ENCODE measurements around the gene ELOA2. TPM values are rescaled to one million over a fixed set of nuclear protein-coding genes. Genes with fewer than 3 reads are reported as not detected.
"Not testable (repeated sequence)": the region's sequence is repeated elsewhere in the genome, so short reads cannot be mapped to it uniquely, and the experiment has no call there.

Gene ELOA2
- total and polyA plus RNA-seq, 4 donors = not detected

GRCh38 chr18:47025557-47026174 is 9.8 kb downstream of the ELOA2 start:
- H3K4me1 ChIP-seq (ENCODE audit: control insufficient read depth in 4 of 4, insufficient read depth in 4 of 4, low read length in 3 of 4); H3K36me3 ChIP-seq (ENCODE audit: control insufficient read depth in 4 of 4, insufficient read depth in 3 of 4, low read depth in 1 of 4, low read length in 3 of 4); H3K9ac ChIP-seq (ENCODE audit: low read depth in 1 of 2, low read length in 2 of 2); H3K27ac ChIP-seq (ENCODE audit: low read depth in 1 of 2, low read length in 2 of 2); H3K9me3 ChIP-seq (ENCODE audit: control insufficient read depth in 4 of 4, low read length in 3 of 4); H3K4me3 ChIP-seq (ENCODE audit: low read depth in 1 of 3, low read length in 3 of 3); H3K27me3 ChIP-seq (ENCODE audit: control insufficient read depth in 4 of 4, insufficient read depth in 4 of 4, low read length in 3 of 4); DNase-seq (ENCODE audit: low spot score): not testable (repeated sequence)
- 97% methylated on average over 6 of the region's 17 CpGs for WGBS

GRCh38 chr18:47023769-47024465 is 11.5 kb downstream of the ELOA2 start:
- DNase-seq (ENCODE audit: low spot score); H3K4me1 ChIP-seq (ENCODE audit: control insufficient read depth in 4 of 4, insufficient read depth in 4 of 4, low read length in 3 of 4); H3K27me3 ChIP-seq (ENCODE audit: control insufficient read depth in 4 of 4, insufficient read depth in 4 of 4, low read length in 3 of 4); H3K36me3 ChIP-seq (ENCODE audit: control insufficient read depth in 4 of 4, insufficient read depth in 3 of 4, low read depth in 1 of 4, low read length in 3 of 4); H3K9ac ChIP-seq (ENCODE audit: low read depth in 1 of 2, low read length in 2 of 2); H3K9me3 ChIP-seq (ENCODE audit: control insufficient read depth in 4 of 4, low read length in 3 of 4); H3K4me3 ChIP-seq (ENCODE audit: low read depth in 1 of 3, low read length in 3 of 3); H3K27ac ChIP-seq (ENCODE audit: low read depth in 1 of 2, low read length in 2 of 2): not testable (repeated sequence)
- WGBS = no CpG with 5 or more reads among the region's 55 CpGs

DNA sequence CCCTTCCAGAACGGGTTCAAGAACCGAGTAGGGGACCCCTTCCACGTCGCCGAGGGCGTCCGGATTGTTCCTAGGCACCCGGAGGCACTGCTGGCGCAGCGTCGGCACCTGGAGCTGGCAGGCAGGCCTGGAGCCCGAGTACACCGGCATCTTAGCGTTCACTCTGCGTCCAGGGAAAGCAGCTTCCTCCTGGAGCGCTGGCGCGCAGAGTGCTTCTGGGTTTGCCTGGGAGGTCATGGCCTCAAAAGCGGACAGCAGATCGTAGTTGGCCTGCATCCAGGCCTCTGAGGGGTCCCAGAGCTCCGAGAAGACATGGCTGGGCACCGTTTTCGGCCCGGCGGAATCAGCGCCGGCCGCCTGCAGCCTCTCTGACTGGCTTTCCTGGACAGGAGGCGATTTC is 12.6 kb downstream of the ELOA2 start:
- DNase-seq (ENCODE audit: low spot score); H3K4me1 ChIP-seq (ENCODE audit: control insufficient read depth in 4 of 4, insufficient read depth in 4 of 4, low read length in 3 of 4); H3K4me3 ChIP-seq (ENCODE audit: low read depth in 1 of 3, low read length in 3 of 3); H3K27me3 ChIP-seq (ENCODE audit: control insufficient read depth in 4 of 4, insufficient read depth in 4 of 4, low read length in 3 of 4); H3K27ac ChIP-seq (ENCODE audit: low read depth in 1 of 2, low read length in 2 of 2); H3K9me3 ChIP-seq (ENCODE audit: control insufficient read depth in 4 of 4, low read length in 3 of 4); H3K9ac ChIP-seq (ENCODE audit: low read depth in 1 of 2, low read length in 2 of 2); H3K36me3 ChIP-seq (ENCODE audit: control insufficient read depth in 4 of 4, insufficient read depth in 3 of 4, low read depth in 1 of 4, low read length in 3 of 4): not testable (repeated sequence)
- 96% methylated on average over 9 of the region's 29 CpGs for WGBS

DNA sequence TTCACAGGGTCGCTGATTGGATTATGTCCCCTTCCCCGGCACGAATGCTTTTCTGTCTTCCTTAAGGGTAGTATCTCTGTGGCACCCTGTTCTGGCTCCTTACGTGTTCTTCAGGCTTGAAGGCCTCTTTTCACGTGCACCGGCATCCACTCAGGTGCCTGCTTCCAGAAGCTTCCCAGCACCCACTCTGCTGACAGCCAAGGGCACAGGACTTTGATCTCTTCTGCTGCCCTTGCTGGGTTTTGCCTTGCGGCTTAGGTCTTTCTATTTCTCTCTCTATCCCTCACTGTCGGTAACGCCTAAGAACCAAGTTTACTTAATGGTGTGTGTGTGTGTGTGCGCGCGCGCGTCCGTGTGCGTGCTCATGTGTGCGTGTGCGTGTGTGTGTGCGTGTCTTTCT is 14.7 kb downstream of the ELOA2 start:
- H3K27me3 ChIP-seq (ENCODE audit: control insufficient read depth in 4 of 4, insufficient read depth in 4 of 4, low read length in 3 of 4); DNase-seq (ENCODE audit: low spot score); H3K9me3 ChIP-seq (ENCODE audit: control insufficient read depth in 4 of 4, low read length in 3 of 4); H3K4me1 ChIP-seq (ENCODE audit: control insufficient read depth in 4 of 4, insufficient read depth in 4 of 4, low read length in 3 of 4); H3K9ac ChIP-seq (ENCODE audit: low read depth in 1 of 2, low read length in 2 of 2); H3K4me3 ChIP-seq (ENCODE audit: low read depth in 1 of 3, low read length in 3 of 3); H3K36me3 ChIP-seq (ENCODE audit: control insufficient read depth in 4 of 4, insufficient read depth in 3 of 4, low read depth in 1 of 4, low read length in 3 of 4); H3K27ac ChIP-seq (ENCODE audit: low read depth in 1 of 2, low read length in 2 of 2): not testable (repeated sequence)
- no CpG with 5 or more reads among the region's 19 CpGs for WGBS

DNA sequence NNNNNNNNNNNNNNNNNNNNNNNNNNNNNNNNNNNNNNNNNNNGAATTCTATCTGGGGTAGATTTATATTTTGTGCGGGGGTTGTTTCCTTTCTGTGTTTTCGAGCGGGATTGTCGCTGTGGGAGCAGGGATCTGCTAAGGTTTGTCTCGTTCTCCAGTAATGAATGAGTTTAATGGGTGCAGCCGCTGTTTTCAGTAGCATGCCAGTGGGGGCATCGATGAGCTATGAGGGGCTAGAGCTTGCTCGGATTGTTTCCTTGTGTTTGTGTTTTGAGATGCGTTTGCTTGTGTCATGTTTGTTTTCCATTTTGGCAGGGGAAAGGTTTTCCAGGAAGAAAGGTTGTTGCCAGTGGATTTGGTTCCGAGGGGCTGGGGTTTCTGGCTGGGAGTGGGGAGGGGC is 15.6 kb downstream of the ELOA2 start:
- H3K4me3 ChIP-seq (ENCODE audit: low read depth in 1 of 3, low read length in 3 of 3); H3K4me1 ChIP-seq (ENCODE audit: control insufficient read depth in 4 of 4, insufficient read depth in 4 of 4, low read length in 3 of 4); H3K36me3 ChIP-seq (ENCODE audit: control insufficient read depth in 4 of 4, insufficient read depth in 3 of 4, low read depth in 1 of 4, low read length in 3 of 4); H3K27me3 ChIP-seq (ENCODE audit: control insufficient read depth in 4 of 4, insufficient read depth in 4 of 4, low read length in 3 of 4); DNase-seq (ENCODE audit: low spot score); H3K9me3 ChIP-seq (ENCODE audit: control insufficient read depth in 4 of 4, low read length in 3 of 4); H3K9ac ChIP-seq (ENCODE audit: low read depth in 1 of 2, low read length in 2 of 2); H3K27ac ChIP-seq (ENCODE audit: low read depth in 1 of 2, low read length in 2 of 2): not testable (repeated sequence)
- WGBS = no CpG with 5 or more reads among the region's 10 CpGs

Other genes starting within 250 kb of the ELOA2 start
- 10 to 100 TPM in 1 of 2 donors, 1 to 10 TPM in 1; 9.6 to 17.2 TPM for gene PIAS2, start 118.1 kb downstream of the ELOA2 start, total RNA-seq
- gene PIAS2, start 118.1 kb downstream of the ELOA2 start, polyA plus RNA-seq = 1 to 10 TPM; 5.6 to 8.9 TPM
- 1 to 10 TPM in 1 of 2 donors, under 1 TPM in 1; 0.42 to 4.8 TPM for gene KATNAL2, start 118.0 kb downstream of the ELOA2 start, total RNA-seq
- 1 to 10 TPM; 1.0 to 1.9 TPM for gene KATNAL2, start 118.0 kb downstream of the ELOA2 start, polyA plus RNA-seq
- 10 to 100 TPM; 17.0 to 23.0 TPM for gene HDHD2, start 114.9 kb upstream of the ELOA2 start, total RNA-seq
- 10 to 100 TPM; 18.1 to 19.0 TPM for gene HDHD2, start 114.9 kb upstream of the ELOA2 start, polyA plus RNA-seq
- 10 to 100 TPM in 1 of 2 donors, 1 to 10 TPM in 1; 8.0 to 24.9 TPM for gene IER3IP1, start 140.7 kb upstream of the ELOA2 start, total RNA-seq
- 10 to 100 TPM in 1 of 2 donors, 1 to 10 TPM in 1; 10.0 to 12.7 TPM for gene IER3IP1, start 140.7 kb upstream of the ELOA2 start, polyA plus RNA-seq
- gene SKOR2, start 216.0 kb upstream of the ELOA2 start, total RNA-seq = not detected
- not detected for gene SKOR2, start 216.0 kb upstream of the ELOA2 start, polyA plus RNA-seq

Data from liver (tissue), 9 donors.